Activated CD4-positive, alpha-beta T cell treated with anti-CD3 and anti-CD28 coated beads, Interleukin-2, amount 50 U/mL, for 4 hours (primary cell): ENCODE results near the gene CHRNA5.

Source experiments
- DNase-seq, 2 experiments: peaks; one replicate each; pipeline ENCODE4 v3.0.0-alpha.2; 2020

Gene CHRNA5

DNA sequence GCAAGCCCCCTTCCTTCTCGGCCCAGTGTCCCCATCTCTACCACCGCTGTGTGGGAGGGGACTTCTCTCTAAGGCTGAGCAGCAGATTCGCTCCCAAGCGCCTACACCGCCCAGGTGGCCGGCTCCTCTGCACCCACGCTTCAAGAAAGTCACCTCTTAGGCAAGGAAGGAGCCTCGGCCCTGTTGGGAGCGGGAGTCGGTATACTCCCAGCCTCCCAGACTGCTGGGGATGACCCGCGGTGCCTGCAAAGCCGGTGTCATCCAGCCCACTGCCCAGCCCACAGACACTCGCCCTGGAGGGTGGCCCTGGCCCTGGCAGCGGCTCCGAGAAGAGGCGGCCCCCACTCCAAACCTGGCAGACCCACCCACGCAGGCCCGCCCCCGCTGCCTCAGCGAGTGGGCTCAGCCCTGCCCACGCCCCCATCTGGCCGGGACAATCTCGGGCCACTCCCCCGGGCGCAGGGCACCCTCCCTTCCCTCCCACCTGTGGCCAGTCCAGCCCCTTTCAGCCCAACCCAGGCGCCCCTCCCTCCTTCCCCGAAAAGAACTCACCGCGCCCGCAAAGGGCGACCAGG is 75.3 kb downstream of the CHRNA5 start:
- DNase-seq: no peak

- no peak for DNase-seq
These were observed 75.9 kb downstream of the CHRNA5 start, which contains the start of gene CHRNB4 for GRCh38 chr15:78641102-78641748. CHRNB4 (minus strand) TSS chr15:78641210; CDS start chr15:78641133, 77 bp downstream.

DNA sequence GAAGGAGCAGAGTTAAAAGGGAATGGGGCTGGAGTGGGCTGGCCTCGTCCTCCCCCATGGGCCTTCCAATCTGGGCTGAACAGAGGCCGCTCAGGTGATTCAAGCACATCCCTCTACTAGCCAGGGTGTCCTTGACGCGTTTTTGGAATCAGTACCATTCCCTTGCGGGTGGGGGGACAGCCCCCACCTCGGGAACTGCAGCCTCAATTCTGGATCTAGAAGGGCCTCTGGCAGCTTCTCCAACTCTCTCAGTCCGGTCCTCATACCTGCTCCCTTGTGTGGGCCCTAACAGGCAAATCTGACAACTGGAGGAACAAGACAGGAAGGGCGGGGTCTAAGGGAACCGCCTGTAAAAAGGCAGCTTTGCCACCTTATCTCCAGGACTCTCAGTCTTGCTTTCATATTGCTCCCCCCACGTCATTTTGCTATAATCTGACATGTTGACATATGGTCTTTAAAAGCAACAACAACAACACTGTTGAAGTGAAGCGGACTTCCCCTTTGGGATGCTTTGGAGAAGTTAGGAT is 76.5 kb downstream of the CHRNA5 start:
- no peak for DNase-seq

DNA sequence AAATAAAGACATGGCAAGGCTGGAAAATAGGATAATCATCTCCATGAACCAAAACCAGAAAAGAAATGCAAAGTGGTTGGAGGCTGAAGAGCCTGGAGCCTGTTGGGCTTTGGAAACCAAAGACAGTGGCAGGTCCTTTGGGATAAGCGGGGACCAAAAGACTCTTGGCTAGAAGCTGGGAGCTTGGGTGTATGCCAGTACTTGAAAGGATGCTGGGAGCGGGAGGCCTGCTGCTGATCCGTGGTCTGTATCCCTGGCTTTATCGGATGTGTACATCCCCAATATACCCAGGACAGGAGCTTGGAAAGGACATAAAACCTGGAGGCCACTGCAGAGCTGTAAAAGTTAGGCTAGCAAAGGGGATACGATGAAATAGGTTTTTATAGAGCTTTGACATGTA is 77.0 kb downstream of the CHRNA5 start:
- no peak for DNase-seq
